Fibroblast of villous mesenchyme (primary cell): ENCODE measurements around the gene PRKCE. TPM values are rescaled to one million over a fixed set of nuclear protein-coding genes. Genes with fewer than 3 reads are reported as not detected.

Experiments
- DNase-seq: peaks from one replicate; pipeline ENCODE4 v3.0.0-alpha.2; 2010; ENCODE audit warnings: low read depth
- H3K4me3 ChIP-seq: 2 replicates; pipeline ENCODE4 v1.5.1; 2011; ENCODE audit warnings: low read depth, mild to moderate bottlenecking, low read length
- CTCF ChIP-seq: IDR thresholded peaks from 2 replicates; pipeline ENCODE4 v1.5.1; 2012; ENCODE audit warnings: low read depth, mild to moderate bottlenecking, low read length; ENCODE audit not compliant: insufficient read depth
- total RNA-seq: library from RNA; depleted of rRNA; stranded (reverse); fragments of >200 nt; gene quantifications from 2 replicates; pipeline ENCODE4 v1.2.3, GENCODE V29; 2012

The PRKCE gene
- total RNA-seq, 1 donor: 27.2 TPM

- H3K4me3 ChIP-seq: no peak overlapping the region
- no peak for TF ChIP-seq CTCF
- DNase-seq: no peak
Observed at GRCh38 chr2:45951025-45951727, 299.7 kb downstream of the PRKCE start.

- no peak overlapping the region for H3K4me3 ChIP-seq
- TF ChIP-seq CTCF: no peak
- no peak for DNase-seq
Observed at GRCh38 chr2:45952591-45952990, 301.1 kb downstream of the PRKCE start.

- DNase-seq: no peak
- no peak for TF ChIP-seq CTCF
- H3K4me3 ChIP-seq: no peak overlapping the region
Observed at GRCh38 chr2:45953376-45954027, 302.0 kb downstream of the PRKCE start.

GRCh38 chr2:45954233-45954850 is 302.9 kb downstream of the PRKCE start:
- TF ChIP-seq CTCF: no peak
- no peak overlapping the region for H3K4me3 ChIP-seq
- DNase-seq: no peak

- DNase-seq: no peak
- TF ChIP-seq CTCF: no peak
- H3K4me3 ChIP-seq: no peak overlapping the region
Observed at GRCh38 chr2:45957533-45958227, 306.2 kb downstream of the PRKCE start.

- TF ChIP-seq CTCF: no peak
- H3K4me3 ChIP-seq: no peak overlapping the region
- no peak for DNase-seq
Observed at GRCh38 chr2:45960057-45960863, 308.8 kb downstream of the PRKCE start.
